Iris pigment epithelial cell (primary cell): ENCODE data around the gene POLR1F.
"Not testable (repeated sequence)": the region's sequence is repeated elsewhere in the genome, so short reads cannot be mapped to it uniquely, and the experiment has no call there.

ENCODE experiments used
- DNase-seq: peaks from one replicate; pipeline ENCODE4 v3.0.0-alpha.2; 2011; ENCODE audit warnings: low read depth

The POLR1F gene

GRCh38 chr7:19708397-19709248 is at the start of gene POLR1F:
TSS of gene POLR1F (minus strand) at chr7:19709037. CDS start at chr7:19709016, 21 bp downstream.
- DNase-seq: peak; percentile 95

- peak; percentile 28 for DNase-seq
Observed at GRCh38 chr7:19754521-19755116, 45.8 kb upstream of the POLR1F start.

DNA sequence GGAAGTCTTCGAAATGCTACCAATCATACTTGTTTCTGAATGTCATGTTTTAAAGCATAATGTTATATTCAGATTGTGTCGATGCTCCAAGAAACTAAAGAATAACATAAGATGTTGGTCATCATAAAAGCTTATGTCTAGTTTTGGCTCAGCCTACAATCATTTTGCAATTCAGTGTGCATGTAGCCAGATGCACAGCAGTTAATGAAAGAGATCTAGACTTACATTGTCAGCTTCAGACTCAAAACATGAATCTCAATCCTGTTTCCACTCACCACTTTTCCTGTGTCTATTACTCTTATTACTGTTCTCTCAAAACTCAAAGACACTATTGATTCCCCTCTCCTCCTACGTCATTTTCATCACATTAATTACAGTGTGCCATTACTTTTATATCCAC is 43.2 kb upstream of the POLR1F start:
- DNase-seq: no peak

GRCh38 chr7:19749658-19750057 is 40.8 kb upstream of the POLR1F start:
- DNase-seq: peak; percentile 35

- peak; percentile 35 for DNase-seq
Observed at GRCh38 chr7:19747740-19748339, 39.0 kb upstream of the POLR1F start.

- no peak for DNase-seq
Observed at GRCh38 chr7:19744075-19744474, 35.2 kb upstream of the POLR1F start.

DNA sequence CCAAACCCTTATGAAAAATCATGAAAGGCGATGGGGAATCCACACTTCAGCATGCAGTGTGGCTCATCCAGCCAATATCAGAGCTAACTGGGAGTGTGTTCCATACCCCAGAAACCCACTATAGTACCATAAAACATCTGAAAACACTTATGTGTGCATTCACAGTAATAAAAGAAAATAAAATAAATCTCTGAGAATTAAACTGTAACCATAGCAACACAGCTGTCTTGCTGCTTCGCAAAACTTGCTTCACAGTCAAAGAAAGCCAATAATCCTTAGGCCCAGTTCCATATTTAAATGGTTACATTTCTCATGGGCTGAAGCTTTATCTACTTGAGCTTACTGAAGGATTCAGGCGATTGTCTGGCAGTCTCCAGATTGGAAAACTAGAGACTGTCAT is 19.9 kb upstream of the POLR1F start:
- DNase-seq: no peak

DNA sequence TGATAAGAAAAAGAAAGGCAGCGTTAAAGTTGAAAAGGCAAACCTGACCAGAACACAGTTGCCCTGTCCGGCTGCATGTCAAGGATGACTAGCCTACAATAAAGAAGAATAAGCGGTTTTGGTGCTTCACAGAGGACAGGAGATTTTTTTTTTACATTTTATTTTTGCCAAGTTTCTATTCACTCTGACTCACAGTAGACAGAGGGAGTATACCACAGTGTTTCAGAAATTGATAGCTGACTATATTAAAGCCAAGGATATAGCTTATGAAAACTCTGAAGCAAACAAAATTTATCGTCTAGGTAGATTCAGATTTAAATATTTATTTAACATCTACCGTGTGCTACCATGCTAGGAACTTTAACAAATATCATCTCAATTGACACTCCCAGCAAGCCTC is 16.9 kb upstream of the POLR1F start:
- no peak for DNase-seq

GRCh38 chr7:19715499-19715898 is 6.7 kb upstream of the POLR1F start:
- no peak for DNase-seq

DNA sequence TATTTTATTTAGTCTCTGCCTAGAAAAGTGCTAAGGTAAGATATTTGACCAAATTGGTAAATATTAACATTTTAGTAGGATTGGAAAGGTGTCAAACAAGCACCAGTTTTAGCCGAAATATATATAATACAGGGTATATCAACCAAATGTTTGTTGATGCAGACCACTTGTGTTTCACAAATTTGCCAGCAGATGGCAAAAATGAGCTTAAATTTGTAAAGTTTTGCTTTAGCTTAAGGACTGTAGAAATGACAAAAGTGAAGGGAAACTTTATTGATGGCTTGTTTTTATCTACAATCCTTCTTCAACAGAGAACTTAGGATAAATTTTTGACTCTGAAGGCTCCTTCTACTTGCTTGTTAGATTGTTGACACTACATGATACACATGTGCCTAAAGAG is 4.8 kb upstream of the POLR1F start:
- DNase-seq: peak; percentile 46

DNA sequence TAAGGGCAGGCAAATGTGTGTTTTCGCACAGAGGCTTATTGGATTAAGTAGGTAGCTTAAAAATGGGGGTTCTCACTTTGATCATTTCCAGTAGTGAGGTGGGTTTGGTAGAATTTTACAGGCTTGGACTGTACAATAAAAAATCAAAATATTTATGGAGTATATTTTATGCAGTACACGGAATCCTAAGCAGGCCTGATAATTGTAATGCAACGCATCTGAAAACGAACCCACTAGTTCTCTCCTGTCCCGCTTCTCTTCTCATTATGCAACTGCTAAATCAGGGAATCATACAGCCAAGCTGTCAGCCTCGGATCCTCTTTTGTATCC is 377 bp upstream of the POLR1F start:
- no peak for DNase-seq

GRCh38 chr7:19707240-19707639 is 1.6 kb downstream of the POLR1F start:
- DNase-seq: peak; percentile 28

DNA sequence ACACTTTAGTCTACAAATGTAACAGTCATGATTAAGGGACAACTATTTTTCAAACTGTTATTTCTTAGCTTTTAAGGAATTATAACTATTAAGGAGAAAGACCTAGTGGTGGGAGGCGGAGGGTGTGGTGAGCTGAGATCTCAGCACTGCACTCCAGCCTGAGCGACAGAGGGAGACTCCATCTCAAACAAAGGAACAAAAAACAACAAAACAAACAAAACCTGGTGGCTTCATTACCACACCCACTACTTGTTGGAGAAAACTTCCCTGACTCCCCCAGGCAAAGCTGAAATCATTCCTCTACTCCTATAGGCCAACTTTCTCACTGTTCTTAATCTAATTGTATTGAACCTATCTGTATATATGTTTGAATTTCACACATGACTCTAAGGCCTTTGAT is 3.2 kb downstream of the POLR1F start:
- no peak for DNase-seq

- no peak for DNase-seq
Observed at GRCh38 chr7:19701471-19701870, 7.4 kb downstream of the POLR1F start.

DNA sequence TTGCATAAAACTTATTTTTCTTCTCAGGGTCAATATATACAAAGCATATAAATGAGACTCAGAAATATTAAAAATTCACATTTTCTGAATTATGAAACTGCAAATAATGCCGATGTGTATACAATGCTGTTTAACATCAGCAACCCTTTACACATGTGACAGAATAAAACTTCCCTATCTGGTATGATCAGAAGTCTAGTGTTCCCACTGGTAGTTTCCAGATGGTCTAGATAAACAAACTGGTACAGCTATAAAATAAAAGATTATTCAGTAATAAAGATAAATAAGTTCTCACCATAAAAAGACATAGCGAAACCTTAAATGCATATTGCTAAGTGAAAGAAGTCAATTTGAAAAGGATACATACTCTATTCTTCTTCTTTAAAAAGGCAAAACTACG is 7.9 kb downstream of the POLR1F start:
- no peak for DNase-seq

DNA sequence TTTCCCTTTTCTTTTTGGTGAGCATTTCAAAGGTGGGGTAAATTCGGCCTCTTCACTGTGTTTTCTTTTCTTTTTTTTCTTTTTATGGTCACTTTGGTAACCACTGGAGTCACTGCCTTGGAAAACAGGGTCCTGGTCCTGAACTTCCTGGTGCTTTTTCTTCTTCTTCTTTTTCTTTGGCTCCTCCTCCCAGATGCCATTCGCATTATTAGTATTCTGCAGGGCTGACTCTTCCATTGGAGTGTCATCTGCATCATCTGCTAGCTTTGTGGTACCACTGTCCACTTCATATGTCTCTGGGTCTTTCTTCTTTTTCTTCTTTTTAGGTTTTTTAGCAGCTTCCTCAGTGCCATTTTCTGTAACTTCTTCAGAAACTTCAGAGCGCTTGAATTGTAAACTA is 10.5 kb downstream of the POLR1F start:
- no peak for DNase-seq

DNA sequence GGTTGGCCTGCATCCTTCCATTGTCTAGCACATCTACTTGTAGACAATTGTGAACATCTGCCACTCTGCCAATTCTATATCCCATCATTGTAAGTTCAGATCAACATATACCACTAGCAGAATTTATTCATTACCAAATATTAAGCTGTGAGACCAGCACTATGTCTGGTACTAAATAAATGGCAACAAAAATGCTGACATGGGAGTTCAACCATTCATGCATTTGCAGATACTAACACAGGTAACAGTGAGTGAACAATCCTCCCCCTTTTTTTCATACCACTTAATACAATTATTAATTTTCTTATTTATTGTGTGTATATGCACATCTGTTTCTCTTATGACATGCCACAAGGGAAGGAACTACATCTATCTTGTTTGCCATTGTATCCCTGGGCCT is 11.9 kb downstream of the POLR1F start:
- no peak for DNase-seq

- DNase-seq: no peak
Observed at GRCh38 chr7:19692111-19692828, 16.6 kb downstream of the POLR1F start.

- DNase-seq: no peak
Observed at GRCh38 chr7:19690736-19691135, 18.1 kb downstream of the POLR1F start.

GRCh38 chr7:19689130-19689529 is 19.7 kb downstream of the POLR1F start:
- DNase-seq: not testable (repeated sequence)

DNA sequence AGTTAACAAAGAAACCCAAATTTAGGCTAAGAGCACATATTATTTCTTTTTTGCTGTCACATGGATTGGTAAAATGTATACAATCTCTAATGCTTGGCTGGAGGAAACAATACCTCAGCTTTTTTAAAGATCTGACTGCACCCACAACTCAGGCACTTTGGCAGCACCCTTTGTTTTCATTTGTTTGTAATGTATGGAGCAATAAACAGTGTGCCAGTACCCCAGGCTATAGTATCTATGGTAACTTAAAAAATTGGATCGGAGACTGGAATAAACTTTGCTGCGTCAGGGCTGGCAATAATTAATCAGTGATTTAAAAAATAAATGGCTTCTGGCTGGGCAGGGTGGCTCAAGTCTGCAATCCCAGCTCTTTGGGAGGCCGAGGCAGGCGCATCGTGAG is 27.2 kb downstream of the POLR1F start:
- no peak for DNase-seq

DNA sequence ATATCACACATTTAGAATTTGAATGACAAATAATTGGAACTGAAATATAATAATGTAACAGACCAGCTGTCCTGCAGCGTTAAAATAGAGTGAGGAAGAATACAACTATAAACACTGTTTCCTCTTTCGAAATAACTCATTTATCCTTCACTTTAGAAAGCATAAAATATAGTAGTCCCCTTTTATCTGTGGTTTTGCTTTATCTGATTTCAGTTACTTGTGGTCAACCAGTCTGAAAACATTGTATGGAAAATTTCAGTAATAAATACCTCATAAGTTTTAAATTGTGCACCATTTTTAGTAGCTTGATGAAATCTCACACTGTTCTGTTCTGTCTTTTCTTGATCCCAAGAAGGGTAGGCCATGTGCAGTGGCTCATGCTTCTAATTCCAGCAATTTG is 31.7 kb downstream of the POLR1F start:
- DNase-seq: peak; percentile 73

DNA sequence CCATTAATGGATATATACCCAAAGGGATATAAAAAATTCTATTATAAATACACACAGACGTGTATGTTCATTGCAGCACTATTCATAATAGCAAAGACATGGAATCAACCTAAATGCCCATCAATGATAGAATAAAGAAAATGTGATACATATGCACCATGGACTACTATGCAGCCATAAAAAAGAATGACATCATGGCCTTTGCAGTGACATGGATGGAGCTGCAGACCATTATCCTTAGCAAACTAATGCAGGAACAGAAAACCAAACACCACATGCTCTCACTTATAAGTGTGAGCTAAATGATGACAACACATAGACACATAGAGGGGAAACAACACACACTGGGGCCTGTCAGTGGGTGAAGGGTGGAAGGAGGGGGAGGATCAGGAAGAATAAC is 33.0 kb downstream of the POLR1F start:
- no peak for DNase-seq
